IMR-90 (cell line): Measurements from ENCODE around the gene NDUFS3. TPM values are rescaled to one million over a fixed set of nuclear protein-coding genes. Genes with fewer than 3 reads are reported as not detected.
A peak's percentile ranks its signal among the peaks of the same experiment; 100 is the strongest.

Experiments
- ATAC-seq: fragments of 200-7000 bp; cut with Tn5 transposase; 2 replicates; pipeline ENCODE4 v1.9.1; 2020; ENCODE audit warnings: low read depth, mild to moderate bottlenecking, moderate library complexity
- BruUV-seq: library from RNA; stranded (reverse); fragments of 400-500 nt; replicated peaks from 2 replicates; lab custom pipeline; 2021; lab: Mats Ljungman, UMichigan
- CTCF ChIA-PET: fragments of 300-600 bp; formaldehyde crosslinking; extraction: SDS; loops from one replicate; lab custom pipeline; 2021; ENCODE audit warnings: antibody characterized with exemption; lab: Yijun Ruan, JAX
- POLR2A ChIA-PET: fragments of 300-600 bp; sonication (Branson Sonifier 250); formaldehyde crosslinking; loops from one replicate; lab custom pipeline; 2022; ENCODE audit warnings: antibody characterized with exemption; ENCODE audit not compliant: unreplicated experiment; lab: Charles Lee
- DNase-seq: peaks from one replicate; pipeline ENCODE4 v3.0.0; 2013
- H2AFZ ChIP-seq: replicated peaks from 2 replicates; pipeline ENCODE3; 2013; ENCODE audit warnings: low read length, mild to moderate bottlenecking; ENCODE audit not compliant: poor library complexity
- H2AK5ac ChIP-seq: 2 replicates; pipeline ENCODE4 v1.6.1; 2013; ENCODE audit warnings: low read depth, low read length, inconsistent platforms
- H2AK9ac ChIP-seq: replicated peaks from 2 replicates; pipeline ENCODE3; 2013; ENCODE audit warnings: mild to moderate bottlenecking, low read depth, low read length, moderate library complexity; ENCODE audit not compliant: poor library complexity
- H2BK120ac ChIP-seq: 2 replicates; pipeline ENCODE4 v1.6.1; 2013; ENCODE audit warnings: low read depth, low read length, inconsistent platforms
- H2BK15ac ChIP-seq: 3 replicates; pipeline ENCODE4 v1.6.1; 2013; ENCODE audit warnings: low read depth, low read length, inconsistent platforms
- H2BK20ac ChIP-seq: 2 replicates; pipeline ENCODE4 v1.6.1; 2013; ENCODE audit warnings: low read depth, mild to moderate bottlenecking, inconsistent platforms, low read length, moderate library complexity
- H2BK5ac ChIP-seq: 2 replicates; pipeline ENCODE4 v1.6.1; 2013; ENCODE audit warnings: mild to moderate bottlenecking, low read depth, low read length, inconsistent platforms; ENCODE audit not compliant: poor library complexity, severe bottlenecking
- H3K14ac ChIP-seq: replicated peaks from 2 replicates; pipeline ENCODE4 v1.6.1; 2013; ENCODE audit warnings: low read depth, low read length, inconsistent platforms
- H3K18ac ChIP-seq: 2 replicates; pipeline ENCODE4 v1.6.1; 2013; ENCODE audit warnings: low read depth, low read length, control low read depth
- H3K23ac ChIP-seq: 2 replicates; pipeline ENCODE4 v1.6.1; 2013; ENCODE audit warnings: low read depth, low read length, inconsistent platforms
- H3K27ac ChIP-seq: 2 replicates; pipeline ENCODE4 v1.5.1; 2013; ENCODE audit warnings: mild to moderate bottlenecking, control low read depth, low read length; ENCODE audit not compliant: insufficient read depth
- H3K27me3 ChIP-seq: 2 replicates; pipeline ENCODE4 v1.6.1; 2013; ENCODE audit warnings: low read length; ENCODE audit not compliant: control insufficient read depth, insufficient read depth
- H3K36me3 ChIP-seq: 2 replicates; pipeline ENCODE4 v1.6.1; 2013; ENCODE audit warnings: low read length, mixed read lengths; ENCODE audit not compliant: control insufficient read depth, insufficient read depth
- H3K4ac ChIP-seq: 2 replicates; pipeline ENCODE4 v1.6.1; 2013; ENCODE audit warnings: low read depth, low read length, inconsistent platforms
- H3K4me1 ChIP-seq: 2 replicates; pipeline ENCODE4 v1.6.1; 2013; ENCODE audit warnings: low read length, mixed read lengths; ENCODE audit not compliant: control insufficient read depth, insufficient read depth
- H3K4me2 ChIP-seq: 2 replicates; pipeline ENCODE4 v1.6.1; 2013; ENCODE audit warnings: low read depth, mild to moderate bottlenecking, control low read depth, low read length, moderate library complexity
- H3K4me3 ChIP-seq: 2 replicates; pipeline ENCODE4 v1.5.1; 2013; ENCODE audit warnings: low read depth, mild to moderate bottlenecking, control low read depth, low read length, moderate library complexity; ENCODE audit not compliant: insufficient read depth
- H3K56ac ChIP-seq: 2 replicates; pipeline ENCODE4 v1.6.1; 2013; ENCODE audit warnings: low read length, inconsistent platforms; ENCODE audit not compliant: insufficient read depth; ENCODE audit errors: extremely low read depth
- H3K79me1 ChIP-seq, 2 experiments: 2 replicates each; pipeline ENCODE4 v1.6.1; 2013; ENCODE audit warnings: low read length in 2 of 2, inconsistent platforms in 1 of 2, low read depth in 1 of 2
- H3K9ac ChIP-seq: 2 replicates; pipeline ENCODE4 v1.6.1; 2013; ENCODE audit warnings: low read depth, low read length, control low read depth
- H3K9me1 ChIP-seq: 2 replicates; pipeline ENCODE4 v1.6.1; 2013; ENCODE audit warnings: low read length, inconsistent platforms; ENCODE audit not compliant: insufficient read depth
- H3K9me3 ChIP-seq: 2 replicates; pipeline ENCODE4 v1.6.1; 2013; ENCODE audit warnings: low read length; ENCODE audit not compliant: control insufficient read depth, insufficient read depth
- H4K20me1 ChIP-seq: 2 replicates; pipeline ENCODE4 v1.6.1; 2013; ENCODE audit warnings: low read length, inconsistent platforms; ENCODE audit not compliant: insufficient read depth
- H4K5ac ChIP-seq: 2 replicates; pipeline ENCODE4 v1.6.1; 2013; ENCODE audit warnings: mild to moderate bottlenecking, low read depth, low read length, control low read depth
- H4K8ac ChIP-seq, 2 experiments: 2 replicates each; pipeline ENCODE4 v1.6.1; 2013; ENCODE audit warnings: low read depth in 2 of 2, low read length in 2 of 2, control low read depth in 1 of 2, inconsistent platforms in 1 of 2
- H4K91ac ChIP-seq: 2 replicates; pipeline ENCODE4 v1.6.1; 2013; ENCODE audit warnings: low read depth, low read length, inconsistent platforms; ENCODE audit not compliant: insufficient read depth
- BHLHE40 ChIP-seq: fragments of 150-350 bp; IDR thresholded peaks from 2 replicates; pipeline ENCODE4 v1.6.1; 2016; ENCODE audit warnings: mild to moderate bottlenecking, low read depth, low read length
- CEBPB ChIP-seq: IDR thresholded peaks from 2 replicates; pipeline ENCODE4 v1.6.1; 2012; ENCODE audit warnings: low read depth, low read length, improper control_type of control experiment
- CHD1 ChIP-seq: IDR thresholded peaks from 2 replicates; pipeline ENCODE4 v1.6.1; 2012; ENCODE audit warnings: low read depth, low read length, improper control_type of control experiment
- CTCF ChIP-seq: conservative IDR thresholded peaks from 2 replicates; pipeline ENCODE4 v1.5.1; 2012; ENCODE audit warnings: mild to moderate bottlenecking, low read depth, low read length, improper control_type of control experiment
- ELK1 ChIP-seq: fragments of 150-350 bp; IDR thresholded peaks from 2 replicates; pipeline ENCODE4 v1.6.1; 2016; ENCODE audit warnings: low read depth, mild to moderate bottlenecking, low read length, moderate library complexity, borderline replicate concordance
- FOS ChIP-seq: fragments of 150-350 bp; IDR thresholded peaks from 2 replicates; pipeline ENCODE4 v1.6.1; 2016; ENCODE audit warnings: low read depth, low read length
- MAFK ChIP-seq: IDR thresholded peaks from 2 replicates; pipeline ENCODE4 v1.6.1; 2012; ENCODE audit warnings: low read depth, low read length, improper control_type of control experiment
- MAZ ChIP-seq: IDR thresholded peaks from 2 replicates; pipeline ENCODE4 v1.6.1; 2012; ENCODE audit warnings: low read depth, mild to moderate bottlenecking, low read length, improper control_type of control experiment, moderate library complexity, borderline replicate concordance
- MXI1 ChIP-seq: IDR thresholded peaks from 2 replicates; pipeline ENCODE4 v1.6.1; 2012; ENCODE audit warnings: low read depth, mild to moderate bottlenecking, low read length, moderate library complexity, borderline replicate concordance
- NFE2L2 ChIP-seq: fragments of 150-350 bp; IDR thresholded peaks from 2 replicates; pipeline ENCODE4 v1.6.1; 2016; ENCODE audit warnings: low read depth, mild to moderate bottlenecking, low read length
- POLR2A ChIP-seq: IDR thresholded peaks from 2 replicates; pipeline ENCODE4 v1.6.1; 2012; ENCODE audit warnings: mild to moderate bottlenecking, low read depth, low read length
- RAD21 ChIP-seq: IDR thresholded peaks from 2 replicates; pipeline ENCODE4 v1.6.1; 2012; ENCODE audit warnings: low read length, improper control_type of control experiment
- RCOR1 ChIP-seq: IDR thresholded peaks from 2 replicates; pipeline ENCODE4 v1.6.1; 2012; ENCODE audit warnings: mild to moderate bottlenecking, low read length, improper control_type of control experiment; ENCODE audit not compliant: insufficient replicate concordance
- RFX5 ChIP-seq: IDR thresholded peaks from 2 replicates; pipeline ENCODE4 v1.8.0; 2012; ENCODE audit warnings: low read depth, mild to moderate bottlenecking, low read length, moderate library complexity
- SMC3 ChIP-seq: fragments of 150-350 bp; IDR thresholded peaks from 2 replicates; pipeline ENCODE4 v1.6.1; 2016; ENCODE audit warnings: low read depth, mild to moderate bottlenecking, antibody characterized with exemption, low read length, moderate library complexity
- WGBS, 2 experiments: methylation state at CpG; one replicate each; pipeline versions ENCODE4 v1.1.5 to v1.1.7; 2013; ENCODE audit warnings: missing lambda C conversion rate in 2 of 2; ENCODE audit not compliant: insufficient read length in 1 of 2; ENCODE audit errors: extremely low coverage in 2 of 2; 5-methylcytosine and 5-hydroxymethylcytosine counted together
- dilution Hi-C: fragments of 300-500 bp; cut with HindIII; formaldehyde crosslinking; loops from one replicate; pipeline ENCODE4 v1.14.3; 2018; ENCODE audit warnings: low sequenced_read_pairs; ENCODE audit not compliant: unreplicated experiment
- in situ Hi-C: fragments of 300-500 bp; cut with MboI; formaldehyde crosslinking; loops from 3 replicates; pipeline ENCODE4 v1.14.3; 2019; ENCODE audit warnings: low sequenced_read_pairs, inconsistent platforms, mixed read lengths
- intact Hi-C: fragments of 100-400 bp; cut with micrococcal nuclease; formaldehyde crosslinking; loops from 2 replicates; pipeline ENCODE4 v1.10.0; 2022
- polyA plus RNA-seq, 3 experiments: library from polyadenylated mRNA; depleted of rRNA; stranded (reverse); fragments of >200 nt; gene quantifications; 2 replicates each; pipeline ENCODE4 v1.2.3, GENCODE V29; 2012; ENCODE audit warnings: low replicate concordance in 1 of 3
- total RNA-seq: library from RNA; depleted of rRNA; stranded (reverse); fragments of >200 nt; gene quantifications from 2 replicates; pipeline ENCODE4 v1.2.3, GENCODE V29; 2012
- TF ChIP-seq, protein P1 (sequence below): fragments of 150-350 bp; IDR thresholded peaks from 2 replicates; pipeline ENCODE4 v1.6.1; 2017; ENCODE audit warnings: mild to moderate bottlenecking, antibody characterized with exemption, low read length, low read depth

The NDUFS3 gene
- total and polyA plus RNA-seq, 2 of the 4 experiments (the other 2 are of a cell fraction), result 77.1 to 108 TPM

- H2BK5ac ChIP-seq, result no peak overlapping the region
- in situ Hi-C loops, result no loop called here
- CTCF ChIA-PET, result no interaction called here
Observed at GRCh38 chr11:47603295-47603694, 24.4 kb downstream of the NDUFS3 start.

More at GRCh38 chr11:47603295-47603694, 24.4 kb downstream of the NDUFS3 start:
- no peaks in the 10 kb centered on the region for H3K36me3 ChIP-seq
- TF ChIP-seq RFX5 (no peak), CEBPB (no peak), CHD1 (no peak), CTCF (no peak), POLR2A (no peak), MAZ (no peak), FOS (no peak), MAFK (no peak), RCOR1 (no peak), MXI1 (no peak), BHLHE40 (no peak), RAD21 (no peak), NFE2L2 (no peak), SMC3 (no peak), ELK1 (no peak)
- TF ChIP-seq, protein P1, sequence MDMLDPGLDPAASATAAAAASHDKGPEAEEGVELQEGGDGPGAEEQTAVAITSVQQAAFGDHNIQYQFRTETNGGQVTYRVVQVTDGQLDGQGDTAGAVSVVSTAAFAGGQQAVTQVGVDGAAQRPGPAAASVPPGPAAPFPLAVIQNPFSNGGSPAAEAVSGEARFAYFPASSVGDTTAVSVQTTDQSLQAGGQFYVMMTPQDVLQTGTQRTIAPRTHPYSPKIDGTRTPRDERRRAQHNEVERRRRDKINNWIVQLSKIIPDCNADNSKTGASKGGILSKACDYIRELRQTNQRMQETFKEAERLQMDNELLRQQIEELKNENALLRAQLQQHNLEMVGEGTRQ, result no peak
- H3K14ac ChIP-seq, result no peak overlapping the region
- H2BK20ac ChIP-seq, result no peak overlapping the region
- BruUV-seq, result no TSS peak
- no peak overlapping the region for H3K9ac ChIP-seq
- no peak overlapping the region for H3K4me2 ChIP-seq
- H3K4me3 ChIP-seq, result no peak overlapping the region
- WGBS, 2 experiments, result 100% methylated on average over 2 of the region's 4 CpGs; no CpG with 5 or more reads in 1 of the 2 experiments
- dilution Hi-C loops (no loop called here), intact Hi-C loops (no loop called here)
- H4K91ac ChIP-seq, result no peak overlapping the region
- H2BK15ac ChIP-seq, result no peak overlapping the region
- H4K5ac ChIP-seq, result no peak overlapping the region
- H3K9me3 ChIP-seq, result no peaks in the 10 kb centered on the region
- H3K27ac ChIP-seq, result no peak overlapping the region
- H3K4ac ChIP-seq, result no peak overlapping the region
- H3K9me1 ChIP-seq, result peaks cover 6% of the 10 kb centered on the region
- peak; percentile 31; the same call in 1 of the 2 replicates for ATAC-seq
- DNase-seq, result peak; percentile 37
- H2AFZ ChIP-seq, result no peak overlapping the region
- no peak overlapping the region for H3K18ac ChIP-seq
- POLR2A ChIA-PET, result no interaction called here
- H3K79me1 ChIP-seq, result no peaks in the 10 kb centered on the region
- H4K8ac ChIP-seq, result no peak overlapping the region
- no peak overlapping the region for H2AK9ac ChIP-seq
- H3K27me3 ChIP-seq, result no peaks in the 10 kb centered on the region; the same call in 1 of the 2 replicates
- peaks cover 8% of the 10 kb centered on the region for H3K4me1 ChIP-seq
- H3K56ac ChIP-seq, result no peak overlapping the region
- no peak overlapping the region for H2BK120ac ChIP-seq
- H3K23ac ChIP-seq, result no peak overlapping the region
- H4K20me1 ChIP-seq, result peaks cover 7% of the 10 kb centered on the region; the same call in 1 of the 2 replicates
- H2AK5ac ChIP-seq, result no peak overlapping the region
